Mucosa of stomach (tissue), 1 donor: ENCODE data around the gene SHC2.
"Not testable (repeated sequence)": the region's sequence is repeated elsewhere in the genome, so short reads cannot be mapped to it uniquely, and the experiment has no call there.

Experiments used
- H3K27me3 ChIP-seq: one replicate; pipeline ENCODE4 v1.7.0; 2013; ENCODE audit warnings: mild to moderate bottlenecking, low read length; ENCODE audit not compliant: control insufficient read depth, insufficient read depth
- H3K36me3 ChIP-seq: one replicate; pipeline ENCODE4 v1.7.0; 2013; ENCODE audit warnings: low read length; ENCODE audit not compliant: control insufficient read depth, insufficient read depth
- H3K4me1 ChIP-seq: one replicate; pipeline ENCODE4 v1.7.0; 2013; ENCODE audit warnings: mild to moderate bottlenecking, low read length; ENCODE audit not compliant: control insufficient read depth, insufficient read depth
- H3K4me3 ChIP-seq: one replicate; pipeline ENCODE4 v1.7.0; 2013; ENCODE audit warnings: low read length
- H3K9ac ChIP-seq: one replicate; pipeline ENCODE4 v1.7.0; 2013; ENCODE audit warnings: mild to moderate bottlenecking, low read length, moderate library complexity
- H3K9me3 ChIP-seq: one replicate; pipeline ENCODE4 v1.7.0; 2013; ENCODE audit warnings: mild to moderate bottlenecking, low read length, moderate library complexity; ENCODE audit not compliant: control insufficient read depth
- donor health status: Pancreatic carcinoma.

SHC2 gene

DNA sequence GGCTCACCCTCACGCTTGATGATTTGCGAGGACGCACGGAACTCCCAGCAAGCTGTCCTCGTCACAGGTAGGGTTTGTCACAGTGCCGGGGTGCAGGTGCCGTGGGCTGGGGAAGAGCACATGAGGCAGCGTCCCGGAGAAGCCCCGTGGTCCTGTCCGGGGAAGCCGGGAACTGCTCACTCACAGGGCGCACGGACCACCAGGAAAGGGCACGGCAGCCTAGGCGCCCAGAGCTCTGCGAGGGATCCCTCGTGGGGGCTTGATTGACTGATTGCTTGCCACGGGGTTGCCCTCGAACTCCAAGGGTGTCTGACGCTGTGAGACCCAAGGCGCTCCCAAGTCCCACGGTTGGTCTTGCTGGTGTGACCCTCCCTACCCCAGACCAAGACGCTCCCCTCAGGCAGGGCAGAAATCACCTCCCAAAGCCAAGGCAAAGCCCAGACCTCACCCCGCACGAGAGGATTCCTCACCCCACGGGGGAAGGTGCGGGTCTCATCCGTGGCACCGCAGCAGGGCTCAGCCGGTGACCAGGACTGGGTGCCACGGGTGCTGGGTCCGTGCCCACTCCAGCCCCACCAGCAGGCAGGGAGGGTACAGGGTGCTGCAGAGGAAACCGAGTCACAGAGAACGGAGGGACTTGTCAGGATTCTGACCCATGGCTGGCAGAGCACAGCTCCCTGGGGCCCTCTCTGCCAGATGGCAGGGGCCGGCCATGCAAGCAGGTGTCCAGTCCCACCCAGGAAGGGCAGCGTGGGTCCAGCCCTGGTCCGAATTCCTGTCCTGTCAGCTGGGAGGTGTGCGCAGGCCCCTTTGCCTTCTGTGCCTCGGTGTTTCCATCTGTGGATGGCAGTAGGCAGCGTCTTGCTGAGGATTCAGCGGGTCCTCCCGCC is 59.6 kb downstream of the SHC2 start:
- Histone ChIP-seq H3K4me1 (peaks cover 12% of the 10 kb centered on the region), H3K27me3 (peaks cover 33% of the 10 kb centered on the region), H3K4me3 (no peak overlapping the region), H3K36me3 (no peaks in the 10 kb centered on the region), H3K9me3 (no peaks in the 10 kb centered on the region), H3K9ac (no peak overlapping the region)

GRCh38 chr19:399370-399769 is 61.5 kb downstream of the SHC2 start:
- Histone ChIP-seq H3K9me3 (no peaks in the 10 kb centered on the region), H3K9ac (no peak overlapping the region), H3K4me3 (no peak overlapping the region), H3K36me3 (no peaks in the 10 kb centered on the region), H3K4me1 (no peaks in the 10 kb centered on the region), H3K27me3 (peaks cover 21% of the 10 kb centered on the region)

- Histone ChIP-seq H3K36me3 (no peaks in the 10 kb centered on the region), H3K4me1 (no peaks in the 10 kb centered on the region), H3K9ac (no peak overlapping the region), H3K4me3 (no peak overlapping the region), H3K27me3 (peaks cover 21% of the 10 kb centered on the region), H3K9me3 (no peaks in the 10 kb centered on the region)
Measured at GRCh38 chr19:398719-399118, 62.1 kb downstream of the SHC2 start.

DNA sequence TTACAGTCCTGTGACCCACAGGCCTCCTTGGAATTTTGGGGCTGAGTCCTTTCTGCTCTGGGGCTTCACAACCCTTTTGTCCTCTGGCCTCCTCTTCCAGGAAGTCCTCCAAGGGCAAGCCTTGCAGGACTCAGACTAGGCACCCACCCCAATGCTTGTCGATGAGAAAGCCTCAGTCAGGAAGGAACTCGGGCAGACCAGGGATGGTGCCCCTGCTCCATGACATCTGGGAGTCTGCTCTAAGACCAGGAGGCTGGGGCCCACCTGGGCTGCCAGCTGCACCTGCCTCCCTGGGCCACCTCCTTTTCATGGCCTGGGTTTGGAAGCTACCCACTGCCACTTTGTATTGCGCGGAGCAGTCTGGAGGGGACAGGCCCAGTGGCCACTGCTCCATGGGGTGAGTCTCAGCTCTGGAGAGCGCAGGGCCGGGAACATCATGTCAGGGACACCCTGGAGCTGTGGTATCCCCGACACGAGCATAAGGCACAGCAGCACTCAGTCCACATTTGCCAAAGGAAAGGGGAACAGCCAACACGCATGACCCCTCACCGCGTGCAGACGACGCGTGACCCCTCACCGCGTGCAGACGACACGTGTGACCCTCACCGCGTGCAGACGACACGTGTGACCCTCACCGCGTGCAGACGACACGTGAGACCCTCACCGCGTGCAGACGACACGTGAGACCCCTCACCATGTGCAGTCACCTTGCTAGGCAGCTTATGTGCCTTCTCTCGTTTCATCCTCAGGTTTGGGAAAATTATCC is 62.7 kb downstream of the SHC2 start:
- H3K36me3 ChIP-seq = no peaks in the 10 kb centered on the region
- H3K4me1 ChIP-seq = no peaks in the 10 kb centered on the region
- H3K9me3 ChIP-seq = no peaks in the 10 kb centered on the region
- H3K4me3 ChIP-seq = no peak overlapping the region
- H3K9ac ChIP-seq = no peak overlapping the region
- peaks cover 18% of the 10 kb centered on the region for H3K27me3 ChIP-seq

GRCh38 chr19:397321-397720 is 63.5 kb downstream of the SHC2 start:
- peaks cover 10% of the 10 kb centered on the region for H3K27me3 ChIP-seq
- no peak overlapping the region for H3K4me3 ChIP-seq
- H3K36me3 ChIP-seq = no peaks in the 10 kb centered on the region
- no peaks in the 10 kb centered on the region for H3K4me1 ChIP-seq
- no peak overlapping the region for H3K9ac ChIP-seq
- H3K9me3 ChIP-seq = no peaks in the 10 kb centered on the region

DNA sequence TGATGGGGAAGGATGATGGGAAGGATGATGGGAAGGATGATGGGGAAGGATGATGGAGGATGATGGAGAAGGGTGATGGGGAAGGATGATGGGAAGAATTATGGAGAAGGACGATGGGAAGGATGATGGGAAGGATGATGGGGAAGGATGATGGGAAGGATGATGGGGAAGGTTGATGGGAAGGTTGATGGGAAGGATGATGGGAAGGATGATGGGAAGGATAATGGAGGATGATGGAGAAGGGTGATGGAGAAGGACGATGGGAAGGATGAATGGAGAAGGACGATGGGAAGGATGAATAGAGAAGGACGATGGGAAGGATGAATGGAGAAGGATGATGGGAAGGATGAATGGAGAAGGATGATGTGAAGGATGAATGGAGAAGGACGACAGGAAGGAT is 65.4 kb downstream of the SHC2 start:
- Histone ChIP-seq H3K4me1 (no peaks in the 10 kb centered on the region), H3K9ac (no peak overlapping the region), H3K9me3 (no peaks in the 10 kb centered on the region), H3K4me3 (no peak overlapping the region), H3K36me3 (no peaks in the 10 kb centered on the region), H3K27me3 (no peaks in the 10 kb centered on the region)

- H3K9ac ChIP-seq, H3K4me3 ChIP-seq, H3K9me3 ChIP-seq, H3K36me3 ChIP-seq, H3K4me1 ChIP-seq, H3K27me3 ChIP-seq: not testable (repeated sequence)
Measured at GRCh38 chr19:394857-395256, 66.0 kb downstream of the SHC2 start.

DNA sequence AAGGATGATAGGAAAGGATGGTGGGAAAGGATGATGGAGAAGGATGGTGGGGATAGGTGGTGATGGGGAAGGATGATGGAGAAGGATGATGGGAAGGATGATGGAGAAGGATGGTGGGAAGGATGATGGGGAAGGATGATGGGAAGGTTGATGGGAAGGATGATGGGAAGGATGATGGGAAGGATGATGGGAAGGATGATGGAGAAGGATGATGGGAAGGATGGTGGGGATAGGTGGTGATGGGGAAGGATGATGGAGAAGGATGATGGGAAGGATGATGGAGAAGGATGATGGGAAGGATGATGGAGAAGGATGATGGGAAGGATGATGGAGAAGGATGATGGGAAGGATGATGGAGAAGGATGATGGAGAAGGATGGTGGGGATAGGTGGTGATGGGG is 67.3 kb downstream of the SHC2 start:
- H3K9ac ChIP-seq, H3K4me1 ChIP-seq, H3K9me3 ChIP-seq, H3K36me3 ChIP-seq, H3K27me3 ChIP-seq, H3K4me3 ChIP-seq: not testable (repeated sequence)

DNA sequence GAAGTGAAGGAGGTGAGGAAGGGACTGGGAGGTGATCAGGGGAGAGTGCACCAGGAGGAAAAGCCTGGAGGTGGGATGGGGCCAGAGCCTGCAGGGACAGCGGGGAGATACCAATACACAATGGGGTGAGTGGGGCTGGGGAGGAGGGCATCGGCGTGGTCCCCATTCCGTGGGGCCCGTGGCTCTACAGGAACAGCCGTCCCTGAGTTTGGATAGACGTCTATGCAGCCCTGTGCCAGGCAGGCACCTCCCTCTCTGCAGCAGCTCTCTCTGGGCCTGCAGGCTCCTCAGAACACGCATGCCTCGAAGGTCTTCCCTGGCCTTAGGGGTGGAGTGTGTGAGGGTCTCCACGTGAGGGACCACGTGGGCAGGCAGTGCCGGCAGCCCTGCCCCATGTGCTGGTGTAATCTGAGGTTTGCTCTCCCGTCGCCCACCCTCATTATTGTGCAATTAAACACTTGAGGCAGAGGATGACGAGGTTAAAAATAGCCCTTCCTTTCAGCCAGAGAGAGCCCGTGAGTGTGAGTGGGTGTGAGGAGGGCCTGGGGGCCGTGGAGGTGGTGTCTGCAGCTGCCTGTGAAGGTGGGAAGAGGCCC is 68.4 kb downstream of the SHC2 start:
- no peaks in the 10 kb centered on the region for H3K4me1 ChIP-seq
- H3K4me3 ChIP-seq = no peak overlapping the region
- no peaks in the 10 kb centered on the region for H3K36me3 ChIP-seq
- peaks cover 7% of the 10 kb centered on the region for H3K27me3 ChIP-seq
- no peaks in the 10 kb centered on the region for H3K9me3 ChIP-seq
- H3K9ac ChIP-seq = no peak overlapping the region

GRCh38 chr19:391726-392374 is 69.0 kb downstream of the SHC2 start:
- no peak overlapping the region for H3K4me3 ChIP-seq
- H3K36me3 ChIP-seq = no peaks in the 10 kb centered on the region
- H3K27me3 ChIP-seq = peaks cover 8% of the 10 kb centered on the region
- H3K9ac ChIP-seq = no peak overlapping the region
- no peaks in the 10 kb centered on the region for H3K9me3 ChIP-seq
- no peaks in the 10 kb centered on the region for H3K4me1 ChIP-seq

GRCh38 chr19:391207-391557 is 69.7 kb downstream of the SHC2 start:
- Histone ChIP-seq H3K36me3 (no peaks in the 10 kb centered on the region), H3K9me3 (no peaks in the 10 kb centered on the region), H3K9ac (no peak overlapping the region), H3K27me3 (peaks cover 8% of the 10 kb centered on the region), H3K4me3 (no peak overlapping the region), H3K4me1 (no peaks in the 10 kb centered on the region)
